ENCODE measurements around the gene CA6.

The CA6 gene

GRCh38 chr1:8956461-8957349 lies 11.0 kb downstream of the CA6 start (continued):
- no peak for TF ChIP-seq CSRNP3 (CRISPR knock-in tag; IDR thresholded peaks at IDR 0.05)

GRCh38 chr1:8962812-8963530 lies 17.3 kb downstream of the CA6 start:
- TF ChIP-seq PPARA (CRISPR knock-in tag; IDR thresholded peaks at IDR 0.05; ENCODE audit: borderline replicate concordance), result no peak
- TF ChIP-seq TSHZ2 (CRISPR knock-in tag; IDR thresholded peaks at IDR 0.05), result no peak
- TF ChIP-seq ISL1 (CRISPR knock-in tag; IDR thresholded peaks at IDR 0.05), result no peak
- no peak for TF ChIP-seq RARB (CRISPR knock-in tag; IDR thresholded peaks at IDR 0.05)
- no peak for TF ChIP-seq ARNTL (CRISPR knock-in tag; IDR thresholded peaks at IDR 0.05; ENCODE audit: borderline replicate concordance, low read depth)
- no peak for TF ChIP-seq TOX (CRISPR knock-in tag; IDR thresholded peaks at IDR 0.05; ENCODE audit: borderline replicate concordance)
- no peak for TF ChIP-seq CSDC2 (CRISPR knock-in tag; IDR thresholded peaks at IDR 0.05)
- no peak for TF ChIP-seq SNAI2 (CRISPR knock-in tag; IDR thresholded peaks at IDR 0.05)
- TF ChIP-seq ZC3H10 (CRISPR knock-in tag; IDR thresholded peaks at IDR 0.05), result no peak
- TF ChIP-seq ZFP3 (CRISPR knock-in tag; IDR thresholded peaks at IDR 0.05), result no peak
- TF ChIP-seq POU6F1 (CRISPR knock-in tag; IDR thresholded peaks at IDR 0.05; ENCODE audit: borderline replicate concordance, low read depth), result no peak
- no peak for TF ChIP-seq ZNF70 (CRISPR knock-in tag; IDR thresholded peaks at IDR 0.05)
- peak; percentile 72 for ATAC-seq

GRCh38 chr1:8963963-8964362 lies 18.3 kb downstream of the CA6 start:
- TF ChIP-seq BACH2 (CRISPR knock-in tag; IDR thresholded peaks at IDR 0.05; ENCODE audit: borderline replicate concordance) (no peak), ZNF70 (CRISPR knock-in tag; IDR thresholded peaks at IDR 0.05) (no peak), ZNF8 (CRISPR knock-in tag; IDR thresholded peaks at IDR 0.05) (no peak), TSHZ2 (CRISPR knock-in tag; IDR thresholded peaks at IDR 0.05) (no peak), ZFP3 (CRISPR knock-in tag; IDR thresholded peaks at IDR 0.05) (no peak), ZC3H10 (CRISPR knock-in tag; IDR thresholded peaks at IDR 0.05) (no peak), ARNTL (CRISPR knock-in tag; IDR thresholded peaks at IDR 0.05; ENCODE audit: borderline replicate concordance, low read depth) (no peak), ZFP30 (CRISPR knock-in tag; IDR thresholded peaks at IDR 0.05) (no peak), CREB5 (CRISPR knock-in tag; IDR thresholded peaks at IDR 0.05; ENCODE audit: low read depth) (no peak), OSR1 (CRISPR knock-in tag; IDR thresholded peaks at IDR 0.05) (no peak), RARB (CRISPR knock-in tag; IDR thresholded peaks at IDR 0.05) (no peak)
- ATAC-seq, result no peak

Data from SK-N-SH treated with all-trans-retinoic acid at 6 μM for 48 hours (cell line).